Femur (tissue), 1 donor: ENCODE measurements around the gene PFKP.
A peak's percentile ranks its signal among the peaks of the same experiment; 100 is the strongest.

Source experiments
- DNase-seq: peaks from one replicate; pipeline ENCODE4 v3.0.0-alpha.2; 2017

The PFKP gene

DNA sequence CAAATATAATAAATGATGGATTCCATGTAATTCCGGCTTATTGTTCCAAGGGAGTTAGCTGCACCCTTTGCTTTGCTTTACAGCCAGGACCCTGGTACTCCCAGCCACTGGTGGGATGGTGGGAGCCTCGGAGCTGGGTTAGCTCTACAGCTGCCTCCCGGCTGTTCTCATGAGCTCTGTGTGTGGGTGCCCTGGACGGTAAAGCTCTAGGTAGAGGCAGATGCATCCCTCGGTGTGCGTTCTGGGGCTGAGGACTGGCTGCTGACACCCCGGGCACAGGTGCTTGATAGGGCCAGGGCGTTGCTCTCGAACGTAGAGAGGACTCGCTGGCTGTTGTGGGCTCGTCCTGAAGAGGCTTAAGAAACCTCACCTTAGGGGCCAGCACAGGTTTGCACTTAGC is 50.1 kb downstream of the PFKP start:
- DNase-seq: no peak

DNA sequence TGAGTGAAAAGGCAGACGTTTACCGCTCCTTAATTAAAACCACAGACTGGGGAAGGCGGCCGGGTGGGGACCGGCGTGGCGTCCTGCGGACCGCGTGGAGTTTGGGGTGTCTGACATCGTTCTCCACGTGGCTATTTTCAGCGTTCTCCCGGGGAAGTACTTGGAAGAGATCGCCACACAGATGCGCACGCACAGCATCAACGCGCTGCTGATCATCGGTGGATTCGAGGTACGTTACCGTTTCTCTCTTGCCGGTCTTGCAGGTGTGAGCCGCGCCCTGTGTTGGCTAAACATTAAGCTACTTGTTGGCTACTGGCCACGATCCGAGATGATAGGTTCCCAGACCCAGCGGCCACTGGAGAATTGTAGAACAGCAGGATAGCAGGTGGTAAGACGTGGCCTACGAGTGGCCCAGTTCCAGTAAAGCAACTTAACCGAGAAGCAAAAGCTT is 51.3 kb downstream of the PFKP start:
- no peak for DNase-seq

DNA sequence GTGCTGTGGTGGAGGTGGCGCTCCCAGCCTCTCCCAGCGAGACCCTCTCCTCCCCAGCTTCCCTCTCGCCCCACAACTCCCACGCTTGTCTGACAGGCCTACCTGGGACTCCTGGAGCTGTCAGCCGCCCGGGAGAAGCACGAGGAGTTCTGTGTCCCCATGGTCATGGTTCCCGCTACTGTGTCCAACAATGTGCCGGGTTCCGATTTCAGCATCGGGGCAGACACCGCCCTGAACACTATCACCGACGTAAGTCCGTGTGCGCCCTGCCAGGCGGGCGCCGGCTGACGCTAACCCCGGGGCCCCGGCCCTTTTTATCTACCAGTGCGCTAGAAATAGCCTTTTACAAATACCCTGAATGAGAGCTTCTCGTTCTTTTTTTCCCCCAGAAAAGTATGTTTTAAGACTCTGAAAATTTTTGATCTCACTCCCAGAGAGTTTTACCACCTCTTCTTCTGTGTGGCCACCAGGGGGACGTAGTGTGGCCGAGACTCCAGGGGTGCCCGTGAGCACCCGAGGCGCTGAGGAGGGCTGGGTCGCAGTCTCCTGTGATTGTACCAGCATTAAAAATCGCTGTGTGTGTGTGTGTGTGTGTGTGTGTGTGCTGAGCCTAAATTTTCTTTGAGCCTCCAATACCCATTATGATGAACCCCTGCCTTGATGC is 52.6 kb downstream of the PFKP start:
- no peak for DNase-seq

- no peak for DNase-seq
Observed at GRCh38 chr10:3122034-3122433, 54.7 kb downstream of the PFKP start.

DNA sequence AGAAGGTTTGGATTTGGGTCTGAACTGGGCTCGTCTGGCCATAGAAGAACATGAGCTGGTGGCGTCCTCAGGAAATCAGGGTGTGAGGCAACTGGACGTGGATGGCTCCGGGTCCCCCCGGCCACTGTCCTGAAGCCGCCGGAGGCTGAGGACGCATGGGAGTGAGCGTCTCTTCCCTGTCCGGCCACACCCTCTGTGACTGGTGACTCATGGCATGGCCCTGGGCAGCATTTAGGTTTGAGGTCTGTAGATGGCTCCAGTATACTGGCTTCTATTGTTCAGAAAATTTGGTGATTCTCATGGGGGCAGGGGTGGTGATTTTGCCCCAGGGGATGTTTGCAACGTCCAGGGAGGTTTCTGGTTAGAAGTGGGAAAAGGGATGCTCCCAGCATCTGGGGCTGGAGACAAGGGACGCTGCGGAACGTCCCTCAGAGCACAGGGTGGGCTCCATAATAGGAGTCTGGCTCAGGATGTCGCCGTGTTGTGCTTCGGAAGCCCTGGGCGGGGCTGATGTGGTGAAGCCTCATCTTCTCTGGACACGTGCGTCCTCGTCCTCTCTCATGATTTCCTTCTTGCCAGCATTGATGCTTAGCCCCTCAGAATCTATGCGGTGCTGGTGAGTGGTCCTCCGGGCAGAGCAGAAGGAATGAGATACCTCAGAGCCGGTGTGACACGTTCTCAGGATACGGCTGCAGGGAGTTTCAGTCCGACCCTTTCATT is 55.3 kb downstream of the PFKP start:
- no peak for DNase-seq

DNA sequence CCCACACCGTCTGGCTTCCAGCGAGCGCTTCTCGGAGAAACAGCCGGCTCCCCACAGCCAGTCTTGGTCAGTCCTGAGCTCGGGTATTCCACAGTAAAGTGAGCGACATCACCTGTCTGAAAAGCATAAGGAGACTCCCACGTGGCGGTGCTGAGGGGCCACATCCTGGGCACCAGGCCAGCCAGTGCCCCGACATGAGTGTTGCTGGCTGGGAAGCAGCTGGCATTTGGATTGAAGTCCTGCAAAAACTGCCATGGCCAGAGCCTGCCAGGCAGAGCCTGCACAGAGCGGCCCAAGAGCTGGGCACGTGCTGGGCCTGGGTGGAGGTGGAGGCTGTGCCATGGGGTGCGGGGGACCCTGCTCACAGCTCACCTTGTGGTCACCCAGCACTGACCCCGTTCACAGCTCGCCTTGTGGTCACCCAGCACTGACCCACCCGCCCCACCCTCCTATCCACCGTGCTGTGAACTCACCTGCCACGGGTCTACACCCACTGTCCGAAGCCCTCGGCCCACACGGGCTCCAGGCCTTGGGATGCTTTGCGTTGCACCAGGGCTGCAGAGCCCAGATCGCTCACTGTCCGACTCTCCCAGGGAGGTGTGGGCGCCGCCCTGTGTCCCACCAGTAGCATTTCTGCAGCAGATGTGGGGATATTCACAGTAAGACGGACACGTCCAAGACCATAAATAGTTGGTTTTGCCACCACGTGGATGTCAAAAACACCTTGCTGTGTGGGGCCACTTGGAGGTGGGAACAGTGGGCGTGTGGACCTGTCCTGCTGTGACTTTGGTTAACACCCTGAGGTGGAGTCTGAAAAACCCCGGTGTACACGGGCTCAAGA is 56.4 kb downstream of the PFKP start:
- DNase-seq: no peak

DNA sequence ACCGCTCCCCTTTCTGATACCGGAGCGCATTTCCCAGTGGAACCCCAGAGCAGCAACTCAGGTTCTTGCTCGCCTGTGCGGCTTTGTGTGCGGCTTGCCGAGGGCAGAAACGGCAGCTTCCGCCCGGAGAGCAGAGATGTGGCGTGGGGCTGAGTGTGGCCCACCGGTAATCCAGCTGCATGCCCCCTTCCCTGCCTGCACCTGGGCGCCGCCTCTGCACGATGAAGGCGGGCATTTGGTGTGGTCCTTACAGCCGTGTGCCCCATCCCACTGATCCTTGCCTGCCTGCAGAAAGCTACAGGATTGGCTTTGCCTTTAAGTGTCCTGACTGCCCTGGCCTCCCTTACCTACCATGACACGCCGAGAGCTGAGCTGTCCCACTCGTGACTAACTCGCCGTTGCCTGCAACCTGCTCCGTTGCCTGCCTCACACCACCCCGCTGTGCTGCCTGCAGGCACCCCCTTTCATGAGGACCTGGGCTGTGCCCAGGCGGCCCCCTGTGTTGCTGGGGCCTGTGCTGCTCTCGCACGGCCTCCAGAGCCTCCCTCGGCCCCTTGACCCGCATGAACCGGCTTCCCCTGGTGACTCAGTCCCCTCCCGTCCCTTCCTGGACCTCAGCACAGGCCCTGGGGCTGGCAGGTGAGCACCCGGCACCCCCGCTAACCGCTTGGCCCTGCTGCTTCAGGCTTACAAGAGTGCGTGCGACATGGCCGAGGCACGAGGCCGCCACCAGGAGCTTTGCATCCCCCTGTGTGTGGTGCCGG is 57.2 kb downstream of the PFKP start:
- DNase-seq: no peak

- DNase-seq: no peak
Observed at GRCh38 chr10:3125527-3126170, 58.3 kb downstream of the PFKP start.

DNA sequence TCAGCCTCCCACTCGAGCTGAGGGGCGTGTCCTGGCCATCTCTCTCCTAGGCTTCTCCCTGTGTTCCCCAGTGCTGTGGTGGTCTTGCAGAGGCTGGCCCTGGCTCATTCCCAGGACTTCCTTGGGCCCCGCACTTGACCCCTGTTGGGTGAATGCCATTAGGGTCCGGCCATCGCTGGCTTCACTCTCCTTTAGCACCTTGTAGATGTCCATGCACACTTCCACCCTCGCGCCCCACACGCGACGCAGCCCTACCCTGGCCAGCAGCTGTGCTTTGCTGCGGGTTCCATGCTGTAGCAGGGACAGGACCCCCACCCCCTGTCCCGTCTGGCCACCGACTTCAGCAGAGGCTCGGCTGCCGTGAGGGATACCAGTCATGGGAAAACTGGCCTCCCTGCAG is 58.9 kb downstream of the PFKP start:
- no peak for DNase-seq

DNA sequence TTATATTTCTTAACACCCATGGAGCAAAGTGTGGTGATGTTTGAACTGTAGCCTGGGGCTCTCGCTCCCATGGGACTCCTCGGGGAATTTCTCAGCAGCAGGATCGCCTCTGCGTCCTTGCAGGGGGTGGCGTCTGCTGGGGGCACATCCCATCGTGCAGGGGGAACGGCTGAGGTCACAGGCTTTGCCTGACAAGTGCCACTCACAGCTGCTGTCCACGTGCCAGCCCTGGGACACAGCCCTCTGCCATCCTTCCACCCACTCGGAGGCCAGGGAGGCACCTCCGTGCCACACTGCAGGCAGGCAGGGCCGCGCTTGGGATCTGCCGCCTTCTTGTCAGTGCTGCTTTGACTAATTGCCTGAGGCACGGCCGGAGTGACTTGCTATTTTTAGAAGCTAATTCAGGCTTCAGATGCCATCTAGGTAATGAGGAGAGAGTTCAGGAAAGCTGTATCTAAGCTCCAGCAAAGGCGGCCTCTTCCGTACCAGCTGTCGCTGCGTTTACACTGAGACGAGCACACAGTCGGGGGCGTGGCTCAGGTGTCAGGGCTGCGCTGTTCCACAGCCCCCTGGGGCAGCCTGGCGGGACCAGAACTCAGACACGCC is 59.5 kb downstream of the PFKP start:
- DNase-seq: no peak

DNA sequence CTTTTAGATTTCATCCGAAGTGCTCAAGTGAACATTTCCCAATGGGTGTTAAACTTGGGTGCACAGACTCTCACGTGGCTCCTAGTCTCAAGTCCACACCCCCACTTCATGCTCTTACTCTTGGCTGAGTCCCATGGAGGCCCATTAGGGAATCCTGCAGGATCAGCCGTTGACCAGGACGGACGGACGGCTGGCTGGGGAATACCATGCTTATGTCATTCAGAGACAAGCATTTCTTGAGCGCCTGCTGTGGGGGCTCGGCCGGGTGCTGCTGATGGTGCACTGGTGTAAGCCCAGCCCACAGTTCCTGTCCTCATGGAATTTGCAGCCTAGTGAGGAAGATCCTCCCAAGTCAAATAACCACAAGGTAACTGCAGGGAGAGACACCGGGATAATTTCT is 60.6 kb downstream of the PFKP start:
- no peak for DNase-seq

DNA sequence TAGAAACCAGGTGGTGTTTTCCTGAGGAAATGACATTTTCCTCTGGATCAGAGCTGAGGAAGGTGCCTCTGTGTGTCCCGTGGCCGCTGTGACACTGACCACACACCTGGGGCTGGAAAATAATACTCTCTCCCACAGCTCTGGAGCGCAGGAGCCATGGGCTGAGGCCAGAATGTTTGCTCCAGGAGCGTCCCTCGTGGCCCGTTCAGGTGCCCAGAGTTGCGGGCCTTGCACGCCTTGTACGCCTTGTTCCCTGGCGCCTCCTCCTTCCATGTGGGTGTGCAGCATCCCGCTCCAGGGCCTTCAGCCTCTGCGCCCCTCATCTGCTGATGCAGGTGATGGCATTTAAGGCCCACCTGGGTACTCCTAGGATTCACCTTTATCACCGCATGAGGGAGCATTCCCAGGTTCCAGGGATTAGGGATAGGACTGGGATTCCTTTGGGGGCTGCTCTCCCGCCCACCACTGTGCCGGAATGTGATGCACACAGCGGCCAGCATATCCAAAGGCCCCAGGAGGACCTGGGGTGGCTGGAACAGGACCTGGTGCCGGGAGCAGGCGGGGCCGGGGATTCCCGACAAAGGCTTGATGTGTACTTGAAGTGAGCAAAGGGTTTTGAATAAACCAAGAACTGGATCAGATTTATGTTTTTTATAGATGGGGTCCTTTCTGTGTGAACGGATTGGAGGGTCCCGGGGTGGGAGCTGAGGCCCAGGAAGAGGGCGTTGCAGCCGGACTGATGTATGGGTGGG is 61.2 kb downstream of the PFKP start:
- DNase-seq: no peak

GRCh38 chr10:3129581-3130340 is 62.4 kb downstream of the PFKP start:
- DNase-seq: no peak

DNA sequence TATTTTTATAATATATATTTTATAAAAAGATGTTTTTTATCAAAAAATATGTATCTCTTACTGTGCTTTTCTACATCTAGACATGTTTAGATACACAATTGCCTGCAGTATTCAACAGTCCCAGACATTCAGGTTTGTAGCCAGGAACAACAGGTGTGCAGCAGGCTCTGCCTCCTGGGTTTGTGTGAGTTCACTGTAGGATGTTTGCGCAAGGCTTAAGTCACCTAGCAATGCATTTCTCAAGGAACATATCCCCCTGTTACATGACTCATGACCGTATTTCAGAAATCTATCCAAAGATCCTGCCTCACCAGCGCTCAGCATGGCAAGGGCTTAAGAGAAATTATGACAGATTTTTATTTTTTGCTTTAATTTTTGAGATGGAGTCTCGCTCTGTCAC is 63.8 kb downstream of the PFKP start:
- no peak for DNase-seq

DNA sequence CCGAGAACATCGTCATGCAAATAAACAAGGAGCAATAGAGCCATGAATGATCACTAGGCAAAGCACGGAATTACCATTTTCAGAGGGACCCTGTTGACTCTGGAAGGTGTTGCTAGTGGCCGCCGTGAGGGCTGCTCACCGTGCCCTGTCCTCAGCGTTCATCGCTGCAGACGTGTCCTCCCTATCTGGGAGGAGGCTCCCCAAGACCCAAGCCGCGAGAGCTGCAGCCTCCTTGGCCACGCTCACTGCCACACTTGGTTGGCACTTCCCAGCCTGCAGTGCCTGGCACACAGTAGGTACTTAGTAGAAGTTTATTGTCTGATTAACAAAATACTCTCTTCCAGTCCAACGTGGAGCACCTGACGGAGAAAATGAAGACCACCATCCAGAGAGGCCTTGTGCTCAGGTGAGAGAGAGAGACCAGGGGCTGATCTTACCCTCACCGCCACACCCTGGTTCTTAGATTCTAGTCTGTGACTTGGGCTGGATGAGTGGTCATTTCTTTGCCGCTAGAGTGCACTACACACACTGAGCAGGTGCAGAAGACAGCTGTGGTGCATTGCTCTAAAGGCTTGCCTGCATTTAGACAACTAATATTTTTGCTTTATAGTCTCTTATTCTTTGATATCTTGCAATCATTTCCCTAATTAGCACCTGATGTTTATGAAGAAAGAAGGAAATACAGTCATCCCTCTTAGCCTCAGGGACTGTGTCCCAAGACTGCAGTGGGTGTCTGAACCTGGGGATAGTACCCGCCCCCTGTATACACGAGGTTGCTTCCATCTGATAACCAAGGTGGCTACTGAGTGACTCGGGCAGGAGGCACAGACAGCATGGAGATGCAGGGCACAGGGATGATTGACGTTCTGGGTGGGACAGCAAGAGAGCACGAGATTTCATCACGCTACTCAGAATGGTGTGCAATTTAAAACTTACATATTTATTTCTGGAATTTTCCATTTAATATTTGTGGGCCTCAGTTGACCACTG is 65.0 kb downstream of the PFKP start:
- DNase-seq: no peak

DNA sequence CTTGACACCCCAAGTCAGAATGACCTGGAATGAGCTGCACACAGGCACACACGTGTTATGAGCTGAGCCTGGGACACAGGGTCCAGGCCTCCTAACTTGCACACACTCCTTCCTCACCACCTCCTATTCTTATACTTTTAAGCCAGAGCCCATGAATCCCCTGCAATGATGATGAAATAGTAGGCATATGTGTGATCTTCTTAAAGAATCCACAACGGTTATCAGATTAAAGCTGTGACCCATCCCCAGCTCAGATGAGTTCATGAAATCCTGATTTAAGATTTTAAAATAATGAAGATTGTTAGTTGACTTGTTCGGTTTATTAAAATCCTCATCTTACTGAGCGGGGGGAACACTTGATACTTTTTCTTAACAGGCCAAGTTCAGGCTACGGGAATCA is 66.6 kb downstream of the PFKP start:
- DNase-seq: no peak

DNA sequence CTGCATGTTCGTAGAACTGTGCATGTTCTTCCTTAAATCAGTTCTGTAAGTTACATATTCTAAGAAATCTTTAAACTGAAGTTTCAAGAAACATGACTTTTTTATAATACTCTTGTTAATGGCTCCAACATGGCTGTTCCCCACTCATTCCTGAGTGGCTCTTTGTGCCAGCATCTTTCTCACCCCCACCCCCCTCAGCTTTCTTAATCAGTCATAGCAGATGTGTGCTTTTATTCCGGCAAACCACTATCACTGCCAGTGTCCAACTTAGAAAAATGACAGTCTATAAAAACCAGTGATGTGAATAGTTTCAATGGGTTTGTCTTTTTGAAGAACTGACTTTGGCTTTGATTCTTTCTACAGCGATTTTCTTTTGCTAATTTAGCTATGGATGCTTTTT is 67.7 kb downstream of the PFKP start:
- no peak for DNase-seq

DNA sequence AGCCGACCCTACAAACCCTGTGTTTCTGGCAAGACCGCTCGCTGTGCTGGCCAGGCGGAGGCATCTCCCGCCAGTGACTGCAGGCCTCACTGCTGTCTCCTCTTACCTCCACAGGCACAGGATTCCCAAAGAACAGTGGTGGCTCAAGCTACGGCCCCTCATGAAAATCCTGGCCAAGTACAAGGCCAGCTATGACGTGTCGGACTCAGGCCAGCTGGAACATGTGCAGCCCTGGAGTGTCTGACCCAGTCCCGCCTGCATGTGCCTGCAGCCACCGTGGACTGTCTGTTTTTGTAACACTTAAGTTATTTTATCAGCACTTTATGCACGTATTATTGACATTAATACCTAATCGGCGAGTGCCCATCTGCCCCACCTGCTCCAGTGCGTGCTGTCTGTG is 69.0 kb downstream of the PFKP start:
- DNase-seq: peak; percentile 84
